ENCODE measurements around the gene SPTLC2.
A peak's percentile ranks its signal among the peaks of the same experiment; 100 is the strongest.

SPTLC2 gene

DNA sequence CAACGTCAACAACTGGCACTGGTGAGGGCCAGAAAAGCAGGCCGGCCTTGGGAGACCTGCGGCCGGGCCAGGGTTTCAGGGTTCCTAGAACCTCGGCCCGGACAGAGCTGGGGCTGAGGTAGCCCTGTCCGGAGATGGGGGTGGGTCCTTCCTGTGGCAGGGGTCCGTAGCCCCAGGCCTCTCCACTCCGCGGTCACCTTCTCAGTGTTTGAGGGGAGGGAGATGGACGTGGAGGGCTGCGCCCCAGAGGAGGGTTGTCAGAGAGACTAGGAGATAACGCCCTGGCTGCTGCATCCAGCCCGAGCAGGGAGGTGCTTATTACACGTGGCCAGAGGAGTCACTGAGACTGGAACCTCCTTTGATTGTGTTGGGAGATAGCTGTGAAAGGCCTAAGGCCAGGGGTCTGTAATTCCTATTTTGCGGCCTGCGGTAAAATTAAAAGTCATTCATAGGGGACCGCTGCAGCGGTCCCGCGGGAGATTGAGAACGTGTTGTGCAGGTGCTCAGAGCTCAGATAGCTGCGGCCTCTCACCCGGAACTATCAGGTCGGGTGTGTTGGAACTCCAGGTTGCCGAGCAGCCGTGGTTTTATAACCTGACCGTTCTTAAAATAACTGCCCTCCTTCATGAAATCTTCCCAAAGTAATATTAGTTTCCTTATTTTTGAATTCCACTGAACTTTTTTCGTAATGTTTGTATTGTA is 158.0 kb downstream of the SPTLC2 start:
- H3K27ac ChIP-seq (replicated peaks) = peak overlapping the region; percentile 96
- no peak for TF ChIP-seq CTCF (IDR thresholded peaks at IDR 0.05; ENCODE audit: insufficient read depth, low read length)
- no peak for TF ChIP-seq GABPA (IDR thresholded peaks at IDR 0.05; ENCODE audit: low read depth)
- no peak for TF ChIP-seq POLR2AphosphoS5 (IDR thresholded peaks at IDR 0.05; ENCODE audit: low read depth)
- no peak for TF ChIP-seq REST (IDR thresholded peaks at IDR 0.05; ENCODE audit: insufficient replicate concordance, low read depth)
- no peak for TF ChIP-seq SPI1 (IDR thresholded peaks at IDR 0.05; ENCODE audit: borderline replicate concordance, low read depth)
- H3K4me3 ChIP-seq (replicated peaks; ENCODE audit: insufficient read depth, low read length) = peak overlapping the region; percentile 90
- H3K27me3 ChIP-seq (ENCODE audit: insufficient read depth, poor library complexity, severe bottlenecking) = no peaks in the 10 kb centered on the region
- peak in 1 of 2 experiments; percentile 19 for DNase-seq (ENCODE audit: low read depth in 1 of 2, low spot score in 1 of 2)

- TF ChIP-seq CTCF (IDR thresholded peaks at IDR 0.05; ENCODE audit: insufficient read depth, low read length) (no peak), GABPA (IDR thresholded peaks at IDR 0.05; ENCODE audit: low read depth) (peak; percentile 95), SPI1 (IDR thresholded peaks at IDR 0.05; ENCODE audit: borderline replicate concordance, low read depth) (no peak), REST (IDR thresholded peaks at IDR 0.05; ENCODE audit: insufficient replicate concordance, low read depth) (no peak), POLR2AphosphoS5 (IDR thresholded peaks at IDR 0.05; ENCODE audit: low read depth) (peak; percentile 28; the same call in 1 of the 2 replicates)
Measured at GRCh38 chr14:77457522-77458248, 158.8 kb downstream of the SPTLC2 start, which contains the start of the genes AHSA1 and VIPAS39. Gene AHSA1, plus strand, starts transcription at chr14:77458093. Its CDS starts 97 bp downstream, at chr14:77458190. Gene VIPAS39, minus strand, starts transcription at chr14:77457601. Its CDS starts 3,499 bp downstream, at chr14:77454102.

DNA sequence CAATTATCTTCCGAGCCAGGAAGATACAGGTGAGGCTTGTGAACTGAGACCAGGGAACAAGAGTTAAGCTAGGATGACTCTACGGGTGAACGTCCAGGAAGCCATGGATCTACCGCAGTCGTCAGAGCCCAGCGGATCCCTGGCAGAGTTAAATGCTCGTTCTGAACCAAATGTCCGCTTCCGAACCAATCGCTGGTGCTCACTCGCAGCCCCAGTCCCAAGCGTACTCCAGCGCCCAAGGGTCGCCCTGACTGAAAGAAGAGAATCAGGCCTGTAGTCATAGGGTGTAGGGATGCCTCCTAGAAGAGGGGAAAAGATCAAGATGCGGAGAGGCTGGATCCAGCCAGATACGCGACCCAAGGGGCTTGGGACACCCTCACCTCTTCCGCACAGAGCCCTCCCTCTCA is 159.3 kb downstream of the SPTLC2 start:
- no peaks in the 10 kb centered on the region for H3K27me3 ChIP-seq (ENCODE audit: insufficient read depth, poor library complexity, severe bottlenecking)
- TF ChIP-seq POLR2AphosphoS5 (IDR thresholded peaks at IDR 0.05; ENCODE audit: low read depth) (no peak), GABPA (IDR thresholded peaks at IDR 0.05; ENCODE audit: low read depth) (no peak), REST (IDR thresholded peaks at IDR 0.05; ENCODE audit: insufficient replicate concordance, low read depth) (no peak), CTCF (IDR thresholded peaks at IDR 0.05; ENCODE audit: insufficient read depth, low read length) (no peak), SPI1 (IDR thresholded peaks at IDR 0.05; ENCODE audit: borderline replicate concordance, low read depth) (no peak)
- DNase-seq (ENCODE audit: low read depth in 1 of 2, low spot score in 1 of 2) = no peak
- peak overlapping the region; percentile 90 for H3K4me3 ChIP-seq (replicated peaks; ENCODE audit: insufficient read depth, low read length)
- peak overlapping the region; percentile 96 for H3K27ac ChIP-seq (replicated peaks)

More at GRCh38 chr14:77457522-77458248, 158.8 kb downstream of the SPTLC2 start, which contains the start of the genes AHSA1 and VIPAS39:
- DNase-seq (ENCODE audit: low read depth in 1 of 2, low spot score in 1 of 2) = peak; percentile 86 to 94
- H3K4me3 ChIP-seq (replicated peaks; ENCODE audit: insufficient read depth, low read length) = peak within 1 kb of the TSS; percentile 90
- H3K27me3 ChIP-seq (ENCODE audit: insufficient read depth, poor library complexity, severe bottlenecking) = no peaks in the 10 kb centered on the region
- peak within 1 kb of the TSS; percentile 96 for H3K27ac ChIP-seq (replicated peaks)

All from HL-60 (cell line).